H9 (cell line): ENCODE measurements around the gene GLRX3. TPM values are rescaled to one million over a fixed set of nuclear protein-coding genes. Genes with fewer than 3 reads are reported as not detected.

Source experiments
- DNase-seq: peaks from one replicate; pipeline ENCODE4 v3.0.0-alpha.2; 2017
- H2AFZ ChIP-seq: one replicate; pipeline ENCODE4 v1.6.1; 2013; ENCODE audit warnings: mild to moderate bottlenecking, low read length, control low read depth, moderate library complexity
- H2AK5ac ChIP-seq: 2 replicates; pipeline ENCODE4 v1.6.1; 2013; ENCODE audit warnings: low read length, control low read depth, mixed read lengths; ENCODE audit not compliant: insufficient read length
- H2BK120ac ChIP-seq: one replicate; pipeline ENCODE4 v1.6.1; 2013; ENCODE audit warnings: low read depth, mild to moderate bottlenecking, low read length, control low read depth, inconsistent platforms; ENCODE audit not compliant: poor library complexity, severe bottlenecking
- H2BK12ac ChIP-seq: 2 replicates; pipeline ENCODE4 v1.6.1; 2013; ENCODE audit warnings: low read length, control low read depth, mixed read lengths, low read depth; ENCODE audit not compliant: insufficient read length
- H2BK15ac ChIP-seq: 2 replicates; pipeline ENCODE4 v1.6.1; 2013; ENCODE audit warnings: low read depth, low read length, control low read depth
- H2BK20ac ChIP-seq: one replicate; pipeline ENCODE4 v1.6.1; 2013; ENCODE audit warnings: low read depth, mild to moderate bottlenecking, low read length, control low read depth, inconsistent platforms; ENCODE audit not compliant: poor library complexity, severe bottlenecking
- H2BK5ac ChIP-seq: 2 replicates; pipeline ENCODE4 v1.6.1; 2013; ENCODE audit warnings: low read length, control low read depth, mixed read lengths; ENCODE audit not compliant: insufficient read length
- H3K14ac ChIP-seq: 2 replicates; pipeline ENCODE4 v1.6.1; 2013; ENCODE audit warnings: low read length, control low read depth; ENCODE audit not compliant: insufficient read depth
- H3K18ac ChIP-seq: 2 replicates; pipeline ENCODE4 v1.6.1; 2013; ENCODE audit warnings: low read depth, mild to moderate bottlenecking, mixed read lengths, low read length, control low read depth; ENCODE audit not compliant: insufficient read length
- H3K23ac ChIP-seq: 2 replicates; pipeline ENCODE4 v1.6.1; 2013; ENCODE audit warnings: low read length, control low read depth, mixed read lengths, low read depth; ENCODE audit not compliant: insufficient read length
- H3K23me2 ChIP-seq: 2 replicates; pipeline ENCODE4 v1.6.1; 2013; ENCODE audit warnings: low read depth, mild to moderate bottlenecking, mixed read lengths, low read length, control low read depth; ENCODE audit not compliant: insufficient read length, poor library complexity, severe bottlenecking
- H3K27ac ChIP-seq: 2 replicates; pipeline ENCODE4 v1.5.1; 2013; ENCODE audit warnings: low read length, control low read depth, mixed read lengths, low read depth; ENCODE audit not compliant: insufficient read length
- H3K27me3 ChIP-seq: 2 replicates; pipeline ENCODE4 v1.6.1; 2013; ENCODE audit warnings: low read length, control low read depth, inconsistent platforms; ENCODE audit not compliant: insufficient read depth
- H3K4ac ChIP-seq: 2 replicates; pipeline ENCODE4 v1.6.1; 2013; ENCODE audit warnings: low read depth, mild to moderate bottlenecking, control low read depth, inconsistent platforms, low read length, moderate library complexity
- H3K4me1 ChIP-seq: 2 replicates; pipeline ENCODE4 v1.6.1; 2013; ENCODE audit warnings: low read length, control low read depth, inconsistent platforms; ENCODE audit not compliant: insufficient read depth
- H3K4me2 ChIP-seq: 2 replicates; pipeline ENCODE4 v1.6.1; 2013; ENCODE audit warnings: low read length, control low read depth, mixed read lengths; ENCODE audit not compliant: insufficient read length, insufficient read depth
- H3K56ac ChIP-seq: 2 replicates; pipeline ENCODE4 v1.6.1; 2013; ENCODE audit warnings: low read depth, mild to moderate bottlenecking, mixed read lengths, low read length, control low read depth; ENCODE audit not compliant: insufficient read length
- H3K79me1 ChIP-seq: 2 replicates; pipeline ENCODE4 v1.6.1; 2013; ENCODE audit warnings: low read depth, mild to moderate bottlenecking, moderate library complexity, low read length, control low read depth, inconsistent platforms; ENCODE audit not compliant: insufficient read depth, poor library complexity, severe bottlenecking
- H3K79me2 ChIP-seq: 2 replicates; pipeline ENCODE4 v1.6.1; 2013; ENCODE audit warnings: low read length, control low read depth, inconsistent platforms; ENCODE audit not compliant: insufficient read depth
- H3K9ac ChIP-seq: 2 replicates; pipeline ENCODE4 v1.6.1; 2013; ENCODE audit warnings: low read length, control low read depth, mixed read lengths; ENCODE audit not compliant: insufficient read length; ENCODE audit errors: extremely low read depth
- H3K9me3 ChIP-seq: one replicate; pipeline ENCODE4 v1.6.1; 2013; ENCODE audit warnings: low read depth, low read length, inconsistent platforms; ENCODE audit not compliant: control insufficient read depth
- H3T11ph ChIP-seq: one replicate; pipeline ENCODE4 v1.6.1; 2013; ENCODE audit warnings: mild to moderate bottlenecking, low read length, control low read depth, inconsistent platforms
- H4K20me1 ChIP-seq: one replicate; pipeline ENCODE4 v1.6.1; 2013; ENCODE audit not compliant: control insufficient read depth, insufficient read length, insufficient read depth
- H4K5ac ChIP-seq: 2 replicates; pipeline ENCODE4 v1.6.1; 2013; ENCODE audit warnings: low read depth, mild to moderate bottlenecking, mixed read lengths, low read length, control low read depth; ENCODE audit not compliant: insufficient read length
- H4K8ac ChIP-seq: replicated peaks from 2 replicates; pipeline ENCODE4 v1.6.1; 2013; ENCODE audit warnings: low read length, control low read depth, mixed read lengths, low read depth; ENCODE audit not compliant: insufficient read length
- H4K91ac ChIP-seq: 2 replicates; pipeline ENCODE4 v1.6.1; 2013; ENCODE audit warnings: low read depth, mild to moderate bottlenecking, moderate library complexity, mixed read lengths, low read length, control low read depth; ENCODE audit not compliant: insufficient read length
- H3K27ac Mint-ChIP-seq, 3 experiments: 2 replicates in 2 of 3; 3 replicates in 1 of 3; pipeline ENCODE4 v1.8.0; 2020 to 2021; ENCODE audit warnings: mixed read lengths in 3 of 3, mild to moderate bottlenecking in 1 of 3, moderate library complexity in 1 of 3
- H3K27me3 Mint-ChIP-seq: 2 replicates; pipeline ENCODE4 v1.8.0; 2021; ENCODE audit warnings: low read depth, mild to moderate bottlenecking, moderate library complexity, mixed read lengths
- H3K36me3 Mint-ChIP-seq, 3 experiments: 2 replicates in 2 of 3; 3 replicates in 1 of 3; pipeline ENCODE4 v1.8.0; 2020 to 2021; ENCODE audit warnings: low read depth in 3 of 3, mixed read lengths in 3 of 3; ENCODE audit not compliant: insufficient read depth in 1 of 3
- H3K4me1 Mint-ChIP-seq, 2 experiments: 2 replicates each; pipeline ENCODE4 v1.8.0; 2020; ENCODE audit warnings: mixed read lengths in 2 of 2
- H3K4me3 Mint-ChIP-seq, 2 experiments: 2 replicates in 1 of 2; 3 replicates in 1 of 2; pipeline ENCODE4 v1.8.0; 2020 to 2021; ENCODE audit warnings: mild to moderate bottlenecking in 2 of 2, mixed read lengths in 2 of 2, moderate library complexity in 1 of 2
- H3K9me3 Mint-ChIP-seq, 2 experiments: 2 replicates in 1 of 2; 3 replicates in 1 of 2; pipeline ENCODE4 v1.8.0; 2020; ENCODE audit warnings: mild to moderate bottlenecking in 2 of 2, mixed read lengths in 2 of 2, moderate library complexity in 1 of 2
- CTCF ChIP-seq: fragments of 200-600 bp; sonication (generic); conservative IDR thresholded peaks from 3 replicates; pipeline ENCODE4 v1.8.0; 2021; ENCODE audit warnings: antibody characterized with exemption, mild to moderate bottlenecking
- WGBS: extraction: QIAGEN DNeasy Blood & Tissue Kit; methylation state at CpG from one replicate; pipeline ENCODE4 v1.1.7; 2013; ENCODE audit warnings: missing lambda C conversion rate, low lambda C conversion rate, mixed read lengths; ENCODE audit not compliant: insufficient read length; ENCODE audit errors: extremely low coverage; 5-methylcytosine and 5-hydroxymethylcytosine counted together
- total RNA-seq: library from RNA; stranded (reverse); gene quantifications from 2 replicates; pipeline ENCODE4 v1.2.1, GENCODE V29; 2021

GLRX3 gene
- total RNA-seq, 1 experiment from 2014 or later = 139 TPM

GRCh38 chr10:130203626-130204025, 67.4 kb downstream of the GLRX3 start:
- Mint-ChIP-seq H3K4me3 (no peak overlapping the region), H3K27ac (no peak overlapping the region), H3K4me1 (no peaks in the 10 kb centered on the region), H3K9me3 (no peaks in the 10 kb centered on the region), H3K27me3 (peaks cover 4% of the 10 kb centered on the region; the same call in 1 of the 2 replicates), H3K36me3 (no peaks in the 10 kb centered on the region; a peak in 1 of 7 replicates)
- H3K56ac ChIP-seq = no peak overlapping the region
- no peak for DNase-seq
- H3K27me3 ChIP-seq = no peaks in the 10 kb centered on the region
- no peak overlapping the region for H4K91ac ChIP-seq
- no peak for TF ChIP-seq CTCF
- no peak overlapping the region for H2BK120ac ChIP-seq
- H3K4ac ChIP-seq = no peak overlapping the region
- no peaks in the 10 kb centered on the region for H4K20me1 ChIP-seq
- H2AK5ac ChIP-seq = no peak overlapping the region
- no peak overlapping the region for H3T11ph ChIP-seq
- H3K79me1 ChIP-seq = no peaks in the 10 kb centered on the region
- H3K23ac ChIP-seq = no peak overlapping the region
- WGBS = no CpG with 5 or more reads among the region's 18 CpGs
- H3K18ac ChIP-seq = no peak overlapping the region
- H3K27ac ChIP-seq = no peak overlapping the region
- no peak overlapping the region for H2BK15ac ChIP-seq
- no peak overlapping the region for H2BK20ac ChIP-seq
- no peak overlapping the region for H3K14ac ChIP-seq
- no peak overlapping the region for H2BK12ac ChIP-seq
- no peak overlapping the region for H2AFZ ChIP-seq
- H2BK5ac ChIP-seq = no peak overlapping the region
- no peaks in the 10 kb centered on the region for H3K23me2 ChIP-seq
- H3K4me1 ChIP-seq = no peaks in the 10 kb centered on the region
- no peak overlapping the region for H4K8ac ChIP-seq
- H3K4me2 ChIP-seq = no peak overlapping the region
- H3K9me3 ChIP-seq = no peaks in the 10 kb centered on the region
- H4K5ac ChIP-seq = no peak overlapping the region
- H3K9ac ChIP-seq = no peak overlapping the region
- no peaks in the 10 kb centered on the region for H3K79me2 ChIP-seq
